GM12878 (cell line): Measurements from ENCODE around the gene ZNF407. TPM values are rescaled to one million over a fixed set of nuclear protein-coding genes. Genes with fewer than 3 reads are reported as not detected.

Source experiments
- ATAC-seq: fragments of 200-7000 bp; cut with Tn5 transposase; 3 replicates; pipeline ENCODE4 v1.9.1; 2020; ENCODE audit warnings: mild to moderate bottlenecking, moderate library complexity
- BruUV-seq: library from RNA; stranded (reverse); fragments of 400-500 nt; replicated peaks from 2 replicates; lab custom pipeline; 2021; lab: Mats Ljungman, UMichigan
- CTCF ChIA-PET: fragments of 300-600 bp; sonication (Branson Sonifier 250); formaldehyde crosslinking; extraction: SDS; loops from one replicate; lab custom pipeline; 2021; ENCODE audit warnings: inconsistent platforms; lab: Yijun Ruan, JAX
- POLR2A ChIA-PET: fragments of 350-600 bp; formaldehyde crosslinking; extraction: SDS; loops from one replicate; lab custom pipeline; 2021; ENCODE audit warnings: inconsistent platforms; lab: Charles Lee
- RAD21 ChIA-PET: fragments of 300-600 bp; sonication (Branson Sonifier 250); formaldehyde crosslinking; loops from one replicate; lab custom pipeline; 2023; ENCODE audit warnings: antibody characterized with exemption; ENCODE audit not compliant: unreplicated experiment; lab: Charles Lee
- SMC1A ChIA-PET: fragments of 300-600 bp; sonication (Branson Sonifier 250); formaldehyde crosslinking; loops from one replicate; lab custom pipeline; 2023; ENCODE audit not compliant: unreplicated experiment, uncharacterized antibody; lab: Charles Lee
- DNase-seq: peaks from one replicate; pipeline ENCODE4 v3.0.0-alpha.2; 2011; ENCODE audit warnings: low read depth, low spot score
- FAIRE-seq: peaks from 3 replicates; lab custom pipeline; 2011; peaks lifted over from hg19 to GRCh38; lab: Jason Lieb, UNC
- H2AFZ ChIP-seq: 2 replicates; pipeline ENCODE4 v1.6.0; 2011; ENCODE audit warnings: low read depth, low read length, control low read depth; ENCODE audit not compliant: control insufficient read depth
- H3K27ac ChIP-seq: 2 replicates; pipeline ENCODE4 v1.5.1; 2011; ENCODE audit warnings: control low read depth; ENCODE audit not compliant: control insufficient read depth, insufficient read depth
- H3K27me3 ChIP-seq, 2 experiments: replicated peaks in 1 of 2; 2 replicates each; pipeline versions ENCODE4 v1.6.0 to v1.6.1; 2011; ENCODE audit warnings: low read length in 1 of 2; ENCODE audit not compliant: control insufficient read depth in 2 of 2, insufficient read depth in 2 of 2
- H3K36me3 ChIP-seq, 2 experiments: 2 replicates each; pipeline ENCODE4 v1.5.1; 2011; ENCODE audit warnings: low read length in 1 of 2; ENCODE audit not compliant: control insufficient read depth in 2 of 2, insufficient read depth in 2 of 2
- H3K4me1 ChIP-seq: 2 replicates; pipeline ENCODE4 v1.6.1; 2011; ENCODE audit warnings: mild to moderate bottlenecking, low read length, moderate library complexity, mixed read lengths; ENCODE audit not compliant: control insufficient read depth, insufficient read depth
- H3K4me2 ChIP-seq: 2 replicates; pipeline ENCODE4 v1.6.0; 2011; ENCODE audit warnings: control low read depth; ENCODE audit not compliant: control insufficient read depth, insufficient read depth
- H3K4me3 ChIP-seq: fragments of 200-600 bp; sonication (generic); 2 replicates; pipeline ENCODE4 v1.5.1; 2016
- H3K79me2 ChIP-seq: 2 replicates; pipeline ENCODE4 v1.6.0; 2011; ENCODE audit warnings: low read length; ENCODE audit not compliant: control insufficient read depth, insufficient read depth
- H3K9ac ChIP-seq: 2 replicates; pipeline ENCODE4 v1.8.0; 2011; ENCODE audit warnings: low read length, control low read depth, mixed read lengths; ENCODE audit not compliant: control insufficient read depth, insufficient read depth
- H3K9me3 ChIP-seq: replicated peaks from 3 replicates; pipeline ENCODE4 v1.5.1; 2011; ENCODE audit warnings: mild to moderate bottlenecking, low read length; ENCODE audit not compliant: control insufficient read depth, insufficient read depth
- H4K20me1 ChIP-seq: 2 replicates; pipeline ENCODE4 v1.6.0; 2011; ENCODE audit not compliant: control insufficient read depth, insufficient read depth
- BACH1 ChIP-seq: fragments of 450-650 bp; IDR thresholded peaks from 2 replicates; pipeline ENCODE4 v1.6.1; 2017; ENCODE audit warnings: mild to moderate bottlenecking, borderline replicate concordance
- BCL3 ChIP-seq: IDR thresholded peaks from 2 replicates; pipeline ENCODE4 v1.6.1; 2011; ENCODE audit warnings: borderline replicate concordance, low read depth, mild to moderate bottlenecking, moderate library complexity, low read length; ENCODE audit not compliant: insufficient read depth, poor library complexity, severe bottlenecking
- CEBPZ ChIP-seq: fragments of 150-350 bp; IDR thresholded peaks from 2 replicates; pipeline ENCODE4 v1.6.1; 2016; ENCODE audit warnings: low read depth, low read length
- IKZF1 ChIP-seq: fragments of 450-650 bp; conservative IDR thresholded peaks from 2 replicates; pipeline ENCODE4 v1.6.1; 2017; ENCODE audit warnings: antibody characterized with exemption, mild to moderate bottlenecking
- MLLT1 ChIP-seq: fragments of 450-650 bp; IDR thresholded peaks from 2 replicates; pipeline ENCODE4 v1.6.1; 2016; ENCODE audit warnings: mild to moderate bottlenecking
- NFYB ChIP-seq: IDR thresholded peaks from 2 replicates; pipeline ENCODE4 v1.6.1; 2011; ENCODE audit warnings: low read depth, mild to moderate bottlenecking, low read length, improper control_type of control experiment, moderate library complexity; ENCODE audit not compliant: insufficient read depth
- NKRF ChIP-seq: fragments of 450-650 bp; conservative IDR thresholded peaks from 2 replicates; pipeline ENCODE4 v1.6.1; 2017; ENCODE audit warnings: mild to moderate bottlenecking, moderate library complexity
- RAD21 ChIP-seq: IDR thresholded peaks from 2 replicates; pipeline ENCODE4 v1.6.1; 2011; ENCODE audit warnings: mild to moderate bottlenecking, low read depth, low read length, moderate library complexity; ENCODE audit not compliant: insufficient read depth
- SIX5 ChIP-seq: IDR thresholded peaks from 2 replicates; pipeline ENCODE4 v1.6.1; 2011; ENCODE audit warnings: mild to moderate bottlenecking, low read depth, low read length, moderate library complexity; ENCODE audit not compliant: severe bottlenecking
- SRF ChIP-seq, 2 experiments: IDR thresholded peaks; 2 replicates each; pipeline ENCODE4 v1.6.1; 2011; ENCODE audit warnings: low read depth in 2 of 2, low read length in 2 of 2, mild to moderate bottlenecking in 1 of 2, moderate library complexity in 1 of 2
- TCF12 ChIP-seq: IDR thresholded peaks from 2 replicates; pipeline ENCODE4 v1.6.1; 2011; ENCODE audit warnings: low read depth, mild to moderate bottlenecking, low read length
- YBX1 ChIP-seq: fragments of 450-650 bp; IDR thresholded peaks from 2 replicates; pipeline ENCODE4 v1.6.1; 2016; ENCODE audit warnings: antibody characterized with exemption
- ZBTB33 ChIP-seq: fragments of 450-650 bp; IDR thresholded peaks from 2 replicates; pipeline ENCODE4 v1.6.1; 2017; ENCODE audit warnings: mild to moderate bottlenecking
- WGBS: methylation state at CpG from one replicate; pipeline ENCODE4 v1.1.6; 2016; ENCODE audit warnings: low lambda C conversion rate; ENCODE audit not compliant: insufficient replicate concordance, insufficient coverage; ENCODE audit errors: missing lambda C conversion rate; 5-methylcytosine and 5-hydroxymethylcytosine counted together
- in situ Hi-C: fragments of 300-500 bp; cut with MboI; formaldehyde crosslinking; loops from 9 replicates; pipeline ENCODE4 v1.14.3; 2018; ENCODE audit warnings: mixed read lengths
- intact Hi-C: fragments of 100-400 bp; cut with micrococcal nuclease; formaldehyde crosslinking; loops from one replicate; pipeline ENCODE4 v1.14.2; 2022; ENCODE audit not compliant: unreplicated experiment
- polyA plus RNA-seq, 11 experiments: library from polyadenylated mRNA; depleted of rRNA in 4 of 11; unstranded in 6 of 11; stranded (reverse) in 5 of 11; fragments of >200 nt; fragmentation: Nextera tagmentation in 4 of 11; fragmentation: Illumina TruSeq in 1 of 11; extraction: Ambion mirVana in 4 of 11; extraction: Trizol in 1 of 11; gene quantifications; 1 replicate in 1 of 11; 2 replicates in 10 of 11; pipeline versions ENCODE4 v1.2.1 to v1.2.3, GENCODE V29; 2011 to 2016; ENCODE audit warnings: inconsistent platforms in 2 of 11, missing spikeins in 2 of 11, low read depth in 1 of 11
- total RNA-seq, 4 experiments: library from RNA; depleted of rRNA in 3 of 4; stranded (reverse); fragments of >200 nt in 3 of 4; fragmentation: Illumina TruSeq in 1 of 4; extraction: Trizol in 1 of 4; gene quantifications; 2 replicates each; pipeline versions ENCODE4 v1.2.1 to v1.2.3, GENCODE V29; 2013 to 2021

ZNF407 gene
- total and polyA plus RNA-seq, 10 of the 15 experiments (the other 5 are each of a cell fraction or from before 2014, with no cell fraction given): 0.69 to 11.6 (median 5.3) TPM

GRCh38 chr18:74876630-74877243, 279.1 kb downstream of the ZNF407 start:
- no peak overlapping the region for H3K4me3 ChIP-seq
- intact Hi-C loops (loop anchor here (10.0 kb wide), 2 partner anchors 222 to 328 kb away; partner anchors contain the start of gene PTGR3), in situ Hi-C loops (no loop called here)
- no peaks in the 10 kb centered on the region; a peak in 1 of 4 replicates for H3K36me3 ChIP-seq
- 97% methylated on average over 18 of the region's 18 CpGs for WGBS
- no peak for DNase-seq
- H2AFZ ChIP-seq: no peak overlapping the region
- no peak for ATAC-seq
- CTCF ChIA-PET: no interaction called here
- no peaks in the 10 kb centered on the region for H3K4me1 ChIP-seq
- peaks cover 2% of the 10 kb centered on the region; the same call in 1 of the 2 replicates for H4K20me1 ChIP-seq
- POLR2A ChIA-PET: no interaction called here
- RAD21 ChIA-PET: no interaction called here
- FAIRE-seq: no peak
- SMC1A ChIA-PET: no interaction called here
- H3K4me2 ChIP-seq: no peak overlapping the region
- no peaks in the 10 kb centered on the region for H3K9me3 ChIP-seq
- no TSS peak for BruUV-seq
- H3K9ac ChIP-seq: no peak overlapping the region
- no peak overlapping the region for H3K27ac ChIP-seq
- H3K27me3 ChIP-seq: no peaks in the 10 kb centered on the region
- H3K79me2 ChIP-seq: no peaks in the 10 kb centered on the region
- TF ChIP-seq ZBTB33: no peak
- TF ChIP-seq YBX1: no peak
- no peak for TF ChIP-seq IKZF1
- TF ChIP-seq MLLT1: no peak
- no peak for TF ChIP-seq BACH1
- no peak for TF ChIP-seq TCF12
- no peak for TF ChIP-seq NFYB
- TF ChIP-seq SRF (IDR thresholded peaks at IDR 0.05; ENCODE audit: low read depth in 2 of 2, low read length in 2 of 2): no peak
- no peak for TF ChIP-seq SIX5
- no peak for TF ChIP-seq RAD21
- no peak for TF ChIP-seq NKRF
- no peak for TF ChIP-seq CEBPZ
- no peak for TF ChIP-seq BCL3
